ENCODE measurements around the gene NDUFAF2.

DNA sequence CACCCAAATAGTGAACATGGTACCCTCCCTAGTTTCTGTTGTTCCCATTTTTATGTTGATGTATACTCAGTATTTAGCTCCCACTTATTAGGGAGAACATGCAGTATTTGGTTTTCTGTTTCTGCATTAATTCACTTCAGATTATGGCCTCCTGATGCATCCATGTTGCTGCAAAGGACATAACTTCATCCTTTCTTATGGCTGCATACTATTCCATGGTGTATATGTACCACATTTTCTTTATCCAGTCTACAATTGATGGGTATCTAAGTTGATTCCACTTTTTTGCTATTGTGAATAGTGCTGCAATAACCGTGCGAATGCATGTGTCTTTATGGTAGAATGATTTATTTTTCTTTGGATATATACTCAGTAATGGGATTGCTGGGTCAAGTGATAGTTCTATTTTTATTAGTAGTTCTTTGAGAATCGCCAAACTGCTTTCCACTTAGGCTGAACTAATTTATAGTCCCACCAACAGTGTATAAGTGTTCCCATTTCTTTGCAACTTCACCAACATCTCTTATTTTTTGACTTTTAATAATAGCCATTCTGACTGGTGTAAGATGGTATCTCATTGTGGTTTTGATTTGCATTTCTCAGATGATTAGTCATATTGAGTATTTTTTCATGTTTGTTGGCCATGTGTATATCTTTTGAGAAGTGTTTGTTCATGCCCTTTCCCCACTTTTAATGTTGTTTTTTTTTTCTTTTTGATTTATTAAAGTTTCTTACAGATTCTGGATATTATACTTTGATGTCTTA is 137.7 kb downstream of the NDUFAF2 start:
- TF ChIP-seq GATA2 (IDR thresholded peaks at IDR 0.05; ENCODE audit: low read depth, low read length) (no peak), GATA3 (IDR thresholded peaks at IDR 0.05; ENCODE audit: low read depth, low read length) (no peak)

Data from SH-SY5Y (cell line).